GM21360 (cell line): ENCODE data around the gene DCAF7.

Experiments
- ATAC-seq: cut with Tn5 transposase; IDR thresholded peaks from one replicate; pipeline ENCODE4 v1.9.1; 2021; ENCODE audit warnings: mild to moderate bottlenecking, moderate library complexity; ENCODE audit not compliant: unreplicated experiment

The DCAF7 gene

DNA sequence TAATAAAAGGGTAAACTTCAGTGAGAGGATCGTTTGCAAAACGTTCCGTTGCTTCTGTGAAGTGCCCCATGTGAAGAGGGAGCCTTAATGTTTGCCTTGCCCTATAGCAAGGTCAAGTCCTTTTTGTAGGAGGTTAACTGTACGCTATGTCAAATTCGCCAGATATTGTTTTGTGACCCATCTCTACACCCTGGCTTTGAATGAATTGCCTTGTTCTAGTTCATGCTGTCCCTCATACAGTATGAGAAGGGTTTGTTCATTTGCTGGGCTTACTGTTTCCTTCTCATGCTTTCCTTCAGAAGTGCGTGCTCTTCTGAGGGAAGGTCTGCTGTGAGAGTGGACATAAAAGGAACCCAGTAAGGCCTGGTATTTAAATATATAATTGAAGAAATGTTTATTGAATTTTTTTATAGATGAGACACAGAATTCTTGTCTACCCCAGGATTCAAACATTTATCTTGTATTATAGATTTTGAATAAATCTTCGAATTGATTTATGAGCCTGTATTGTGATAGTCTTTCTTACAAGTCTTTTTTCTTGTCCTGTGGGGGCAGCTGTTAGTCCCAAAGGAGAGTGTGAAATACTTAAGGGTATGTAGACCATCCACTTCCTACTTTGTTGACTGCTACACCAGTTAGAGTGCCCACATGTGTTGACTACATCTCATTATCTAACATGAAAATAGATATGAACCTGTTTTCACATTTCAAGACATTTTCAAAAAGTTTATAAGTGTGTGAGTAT is 73.7 kb downstream of the DCAF7 start:
- no peak for ATAC-seq

DNA sequence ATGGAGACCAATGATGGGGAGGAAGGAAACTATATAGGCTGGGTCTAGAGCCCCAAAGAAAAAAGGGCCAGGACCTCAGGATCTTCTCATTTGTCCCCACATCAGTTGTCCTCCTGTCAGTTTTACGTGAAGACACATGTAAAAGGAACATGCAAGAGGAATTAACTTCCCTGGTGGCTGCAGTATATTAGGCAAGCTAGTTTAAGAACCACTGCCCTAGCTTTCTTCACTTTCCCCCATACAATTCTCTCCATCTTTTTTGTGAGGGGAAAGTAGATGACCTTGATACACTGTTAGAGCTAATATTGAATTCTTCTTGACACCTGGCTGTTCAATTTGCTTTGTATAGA is 74.2 kb downstream of the DCAF7 start:
- ATAC-seq: no peak

DNA sequence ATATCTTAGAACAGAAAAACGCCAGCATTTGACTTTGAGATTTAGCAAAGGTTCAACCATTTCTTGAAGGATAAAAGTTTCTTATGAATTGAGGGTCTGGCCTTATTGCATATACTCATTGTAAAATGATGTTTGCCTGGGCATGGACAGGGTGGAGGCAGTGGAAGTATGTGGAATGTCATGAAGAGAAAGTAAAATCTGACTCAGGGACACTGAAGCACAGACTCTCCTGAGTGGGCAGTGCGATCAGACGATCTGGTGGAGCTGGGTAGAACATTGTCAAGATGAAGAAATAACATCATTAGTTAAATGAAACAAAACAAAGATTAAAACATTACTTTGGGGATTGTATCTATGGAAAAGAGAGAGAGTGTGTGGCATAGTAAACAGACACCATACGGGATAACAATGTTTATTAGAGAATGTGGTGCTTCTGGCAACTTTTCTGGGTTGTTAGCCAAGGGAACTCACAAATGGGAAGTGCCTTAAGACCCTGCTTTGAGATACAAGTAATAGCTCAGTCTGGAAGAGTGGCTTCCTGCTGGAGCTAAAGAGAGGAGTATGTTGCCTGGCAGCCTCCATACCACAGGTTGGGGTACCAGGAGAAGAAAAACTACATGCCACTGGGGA is 76.4 kb downstream of the DCAF7 start:
- ATAC-seq: no peak

DNA sequence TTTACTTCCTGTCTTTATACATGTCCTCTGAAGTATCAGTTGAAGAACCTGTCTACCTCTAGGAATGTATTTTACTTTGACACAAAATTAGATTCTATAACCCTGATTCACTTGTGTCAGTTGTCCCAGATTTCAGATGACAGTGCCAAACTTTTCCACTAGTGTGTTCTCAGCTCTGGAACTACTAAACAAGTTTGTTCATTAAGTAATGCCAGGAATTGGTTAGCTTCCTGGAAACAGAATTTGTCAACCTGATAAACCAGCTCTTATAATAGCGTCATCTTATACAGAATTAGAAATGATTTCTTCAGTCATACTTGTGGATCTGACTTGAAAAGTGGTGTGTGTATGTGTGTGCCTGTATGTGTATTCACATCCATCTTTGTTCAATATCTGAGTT is 79.3 kb downstream of the DCAF7 start:
- ATAC-seq: no peak

DNA sequence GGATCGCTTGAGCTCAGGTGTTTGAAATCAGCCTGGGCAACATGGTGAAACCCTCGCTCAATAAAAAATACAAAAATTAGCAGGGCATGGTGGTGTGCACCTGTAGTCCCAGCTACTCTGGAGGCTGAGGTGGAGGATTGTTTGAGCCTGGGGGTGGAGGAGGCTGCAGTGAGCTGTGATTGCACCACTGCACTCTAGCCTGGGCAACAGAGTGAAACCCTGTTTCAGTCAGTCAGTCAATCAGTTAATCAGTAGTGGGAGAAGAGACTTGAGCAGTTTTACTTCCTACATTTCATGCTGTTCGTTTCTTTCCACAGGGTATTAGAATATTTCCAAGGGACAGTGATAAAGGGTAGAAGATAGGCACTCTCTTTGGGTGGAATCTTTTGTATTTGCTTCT is 80.8 kb downstream of the DCAF7 start:
- ATAC-seq: no peak

DNA sequence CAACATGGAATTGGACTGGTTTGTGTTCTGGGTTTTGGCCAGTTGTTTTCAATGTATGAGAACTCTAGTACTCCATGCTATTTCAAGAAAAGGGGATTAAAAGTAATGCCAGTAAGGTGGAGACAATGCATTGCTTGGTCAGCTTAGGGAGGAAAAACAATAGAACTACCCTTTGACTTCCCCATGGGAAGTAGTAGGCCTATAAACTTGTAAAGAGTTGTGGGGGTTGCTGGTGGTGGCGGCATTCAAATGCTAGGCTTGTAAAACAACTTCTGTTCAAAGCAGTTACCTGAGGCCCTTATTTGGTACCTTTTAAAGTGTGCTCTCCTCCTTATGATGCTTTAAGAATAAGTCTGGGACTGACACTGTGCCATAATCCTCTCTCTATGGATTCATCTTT is 81.3 kb downstream of the DCAF7 start:
- ATAC-seq: no peak

DNA sequence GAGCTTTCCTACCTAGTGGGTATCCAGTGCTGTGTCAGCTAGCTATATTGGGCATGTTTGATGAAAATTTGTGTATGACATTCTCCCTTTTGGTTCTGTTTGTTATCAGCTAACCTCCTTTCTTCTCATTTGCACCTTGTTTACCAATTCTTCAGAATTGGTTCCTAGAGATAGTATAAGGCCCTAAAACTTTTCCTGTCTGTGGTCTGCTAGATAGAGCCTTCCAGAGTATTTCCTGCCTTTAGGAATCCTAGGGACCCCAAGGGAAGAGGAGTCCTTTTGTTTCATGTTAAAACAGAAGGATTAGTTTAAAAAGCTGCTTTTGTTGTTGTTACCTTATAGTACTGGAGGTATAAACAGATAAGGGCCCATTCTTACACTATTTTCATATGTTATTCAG is 83.5 kb downstream of the DCAF7 start:
- no peak for ATAC-seq

DNA sequence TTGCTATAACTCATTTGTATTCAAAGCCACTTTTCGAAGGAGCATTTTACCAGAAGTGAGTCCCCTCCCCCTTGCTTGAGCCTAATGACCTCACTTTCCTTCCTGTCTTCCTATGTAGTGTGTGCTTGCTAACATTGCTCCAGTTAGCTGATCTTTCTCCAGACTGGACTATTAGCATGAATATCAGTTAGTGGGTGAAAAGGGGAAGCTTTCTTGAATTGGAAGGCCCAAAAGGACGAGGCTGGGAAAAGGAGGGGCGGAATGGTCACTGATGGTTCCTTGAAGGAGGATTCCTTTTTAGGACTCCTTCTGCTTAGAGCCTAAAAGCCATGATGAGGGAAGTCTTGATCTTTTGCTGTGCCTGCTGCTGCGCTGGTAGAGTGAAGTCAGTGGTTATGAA is 83.9 kb downstream of the DCAF7 start:
- ATAC-seq: no peak

DNA sequence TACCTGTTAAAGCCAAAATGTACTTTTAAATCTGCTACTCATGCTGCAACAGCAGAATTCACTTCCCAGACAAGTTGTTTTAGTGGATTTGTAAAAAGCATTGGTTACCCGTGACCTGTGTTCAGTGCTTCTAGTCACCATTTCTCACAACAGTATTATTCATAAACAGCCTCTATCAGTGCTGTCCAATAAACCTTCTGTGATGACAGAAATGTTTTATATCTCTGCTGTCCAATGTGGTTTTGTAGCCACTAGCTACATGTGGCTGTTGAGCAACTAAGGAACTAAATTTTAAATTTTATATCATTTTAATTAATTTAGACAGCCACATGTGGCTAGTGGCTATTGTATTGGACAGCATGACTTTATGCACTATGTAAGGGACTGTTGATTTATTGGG is 84.5 kb downstream of the DCAF7 start:
- ATAC-seq: no peak

DNA sequence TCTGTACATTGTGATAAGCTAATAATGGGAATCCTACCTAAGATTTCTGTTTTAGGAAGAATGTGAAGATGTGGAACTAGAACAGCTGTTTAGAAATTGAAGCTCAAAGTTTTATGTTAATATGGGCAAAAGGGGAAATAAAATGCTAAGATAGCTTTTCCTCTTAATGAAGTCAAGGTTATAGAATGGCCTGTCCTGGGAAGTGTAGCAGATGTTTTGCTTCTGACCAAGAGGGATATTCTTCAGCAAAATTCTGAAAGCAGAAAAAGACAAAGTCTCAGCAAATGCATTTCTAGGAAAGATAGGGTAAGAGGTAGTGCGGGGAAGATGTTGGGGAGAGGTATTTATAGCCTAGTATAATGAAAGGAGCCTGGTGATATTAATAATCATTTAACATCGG is 85.0 kb downstream of the DCAF7 start:
- ATAC-seq: no peak

DNA sequence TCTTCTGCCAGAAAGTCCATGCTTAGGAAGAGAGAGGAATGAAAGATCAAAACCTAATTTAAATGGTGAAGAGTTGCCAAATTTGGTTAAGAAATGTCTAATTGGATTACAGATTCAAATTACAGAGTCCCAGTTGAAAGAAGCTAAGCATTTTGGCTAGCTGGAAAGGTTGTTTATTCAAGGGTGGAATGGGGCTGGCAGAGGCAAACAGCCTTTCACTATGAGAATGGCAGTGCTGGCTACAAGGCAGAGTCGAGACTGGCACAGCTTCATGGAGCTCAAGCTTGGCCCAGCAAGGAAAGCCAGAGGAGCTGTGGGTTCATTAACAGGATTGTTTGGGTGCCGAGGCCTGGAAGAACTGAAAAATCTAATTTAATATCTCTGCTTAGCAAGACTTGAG is 85.5 kb downstream of the DCAF7 start:
- ATAC-seq: no peak

DNA sequence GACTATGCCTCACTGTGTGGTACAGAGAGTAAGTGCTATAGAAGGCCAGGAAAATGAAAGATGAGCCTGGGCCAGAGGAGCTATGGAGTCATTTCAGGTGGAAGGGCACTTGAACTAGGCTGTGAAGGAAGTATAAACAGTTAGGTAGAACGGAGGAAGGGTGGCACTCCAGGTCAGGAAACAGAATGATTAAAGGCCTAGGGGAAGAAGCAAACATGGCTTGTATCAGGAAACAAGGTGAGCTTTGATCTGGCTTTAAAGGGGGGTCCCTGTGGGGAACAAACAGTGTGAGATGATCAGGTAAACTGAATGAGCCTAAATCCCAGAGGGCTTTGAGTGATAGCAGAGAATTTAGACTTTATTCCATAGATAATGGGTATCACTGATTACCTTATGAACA is 88.8 kb downstream of the DCAF7 start:
- ATAC-seq: no peak

DNA sequence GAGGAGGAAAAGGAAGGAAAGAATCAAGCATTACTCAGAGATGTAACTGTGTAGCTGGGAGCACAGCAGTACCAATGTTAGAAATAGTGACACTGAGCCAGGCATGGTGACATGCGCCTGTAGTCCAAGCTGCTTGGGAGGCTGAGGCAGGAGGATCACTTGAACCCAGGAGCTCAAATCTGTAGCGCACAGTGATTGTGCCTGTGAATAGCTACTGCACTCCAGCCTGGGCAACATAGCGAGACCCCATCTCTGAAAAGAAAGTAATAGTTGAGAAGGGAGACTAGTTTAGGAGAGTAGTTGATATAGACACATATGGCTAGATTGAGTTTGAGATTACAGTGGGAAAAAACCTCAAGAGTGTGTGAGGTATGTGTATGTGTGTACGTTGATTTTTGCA is 89.8 kb downstream of the DCAF7 start:
- ATAC-seq: no peak

DNA sequence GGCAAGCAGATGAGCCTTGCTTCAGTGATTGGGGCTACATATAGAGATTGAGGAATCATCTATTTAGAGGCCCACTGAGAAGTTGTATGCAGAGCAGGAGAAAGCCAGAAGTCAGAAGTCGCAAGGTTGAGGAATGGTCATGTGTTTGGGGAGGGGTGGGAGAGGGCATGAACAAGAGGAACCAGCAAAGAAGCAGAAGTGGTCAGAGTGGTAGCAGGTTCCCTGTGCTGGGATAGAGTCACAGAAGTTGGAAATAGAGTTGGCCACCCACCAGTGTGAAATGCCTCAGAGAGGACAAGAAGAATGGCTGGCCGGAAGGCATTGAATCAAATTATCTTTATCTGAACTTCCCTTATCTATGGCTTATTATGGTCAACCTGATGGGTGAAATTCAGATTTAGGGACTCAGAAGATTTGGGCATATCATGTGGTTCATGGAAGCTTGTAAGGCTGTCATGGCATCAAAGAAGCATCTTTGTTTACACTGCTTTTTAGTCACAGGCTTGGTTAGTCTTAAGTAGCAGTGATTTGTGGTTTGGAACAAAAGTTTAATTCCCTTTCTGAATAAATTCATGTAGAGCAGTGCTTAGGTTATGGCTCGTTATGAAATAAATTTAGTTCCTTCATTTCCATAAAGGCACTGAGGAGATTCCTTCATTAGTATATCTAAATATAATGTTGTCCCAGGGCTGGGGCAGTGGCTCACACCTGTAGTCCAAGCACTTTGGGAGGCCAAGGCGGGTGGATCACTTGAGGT is 91.6 kb downstream of the DCAF7 start:
- ATAC-seq: no peak
